Heart left ventricle (tissue), 16 donors: ENCODE measurements around the gene MEGF10. TPM values are rescaled to one million over a fixed set of nuclear protein-coding genes. Genes with fewer than 3 reads are reported as not detected.
A peak's percentile ranks its signal among the peaks of the same experiment; 100 is the strongest.

Experiments used
- ATAC-seq, 4 donors: fragments of 200-7000 bp; cut with Tn5 transposase; one replicate each; pipeline ENCODE4 v1.9.1; 2020 to 2022; ENCODE audit warnings: moderate library complexity in 4 of 4, mild to moderate bottlenecking in 3 of 4, moderate number of reproducible peaks in 1 of 4
- DNase-seq, 5 donors: peaks; one replicate each; pipeline ENCODE4 v3.0.0-alpha.2; 2020
- H3K27ac ChIP-seq, 12 donors: fragments of 200-600 bp; sonication (generic) in 4 of 12; one replicate each; pipeline versions ENCODE4 v1.5.0 to v1.8.0; 2016 to 2022; ENCODE audit warnings: mild to moderate bottlenecking in 2 of 12
- H3K27me3 ChIP-seq, 9 donors: fragments of 200-600 bp; sonication (generic) in 2 of 9; one replicate each; pipeline versions ENCODE4 v1.5.1 to v1.8.0; 2016 to 2022; ENCODE audit warnings: mild to moderate bottlenecking in 3 of 9
- H3K36me3 ChIP-seq, 9 donors: fragments of 200-600 bp; sonication (generic) in 2 of 9; one replicate each; pipeline versions ENCODE4 v1.5.0 to v1.8.0; 2018 to 2022; ENCODE audit warnings: mild to moderate bottlenecking in 2 of 9
- H3K4me1 ChIP-seq, 12 donors: fragments of 200-600 bp; sonication (generic) in 4 of 12; one replicate each; pipeline versions ENCODE4 v1.5.0 to v1.8.0; 2016 to 2022; ENCODE audit warnings: mild to moderate bottlenecking in 3 of 12
- H3K4me3 ChIP-seq, 12 donors: fragments of 200-600 bp; sonication (generic) in 4 of 12; one replicate each; pipeline versions ENCODE4 v1.5.0 to v1.8.0; 2017 to 2022; ENCODE audit warnings: mild to moderate bottlenecking in 9 of 12, moderate library complexity in 4 of 12
- H3K9me3 ChIP-seq, 12 donors: fragments of 200-600 bp; sonication (generic) in 4 of 12; one replicate each; pipeline versions ENCODE4 v1.5.0 to v1.8.0; 2016 to 2022; ENCODE audit warnings: mild to moderate bottlenecking in 1 of 12
- POLR2A ChIP-seq, 2 donors: fragments of 450-650 bp; IDR thresholded peaks; one replicate each; pipeline ENCODE4 v1.6.1; 2017; ENCODE audit warnings: antibody characterized with exemption in 2 of 2, mild to moderate bottlenecking in 2 of 2, moderate library complexity in 2 of 2
- WGBS, 4 donors: extraction: QIAGEN DNeasy Blood & Tissue Kit in 2 of 4; methylation state at CpG; one replicate each; pipeline versions ENCODE4 v1.1.5 to v1.1.7; 2013 to 2018; 5-methylcytosine and 5-hydroxymethylcytosine counted together
- intact Hi-C, 10 donors: fragments of 100-400 bp; cut with DNase I; formaldehyde crosslinking; loops; one replicate each; pipeline versions ENCODE4 v1.11.1 to v1.14.2; 2022
- polyA plus RNA-seq, 2 donors: library from polyadenylated mRNA; stranded (reverse); fragments of 200-250 nt; gene quantifications; one replicate each; pipeline ENCODE4 v1.2.3, GENCODE V29; 2013
- total RNA-seq, 9 donors: library from RNA; depleted of rRNA in 2 of 9; stranded (reverse); fragments of >200 nt in 2 of 9; fragmentation: NEBNext Ultra II Directional in 3 of 9; extraction: Animal tissue kit (Norgen Biotek cat#: 25700) in 3 of 9; gene quantifications; one replicate each; pipeline versions ENCODE4 v1.1.0 to v1.2.4, GENCODE V29; 2016 to 2023
- TF ChIP-seq, protein P1 (sequence below), 12 donors: fragments of 200-600 bp; sonication (generic) in 4 of 12; IDR thresholded peaks; one replicate each; pipeline versions ENCODE4 v1.5.0 to v1.8.0; 2018 to 2022; ENCODE audit warnings: antibody characterized with exemption in 12 of 12, mild to moderate bottlenecking in 5 of 12
- donor health status: ischemic (EF 13 %, LVEDD 7.1; RV severe dilation, severe dysfunction).
- donor health status: healthy with polysubstance abuse.
- donor health status: DM: no; HTN: yes; CAD: no.
- donor health status: DM: no; HTN: no; CAD: no.
- donor health status: ischemic (EF 25% LVEDD 6.9; RV normal size, moderate dysfunction).
- donor health status: ischemic (EF 25% LVEDD 5.7; RV mildly dilated, moderate dysfunction).
- donor health status: healthy.
- donor health status: DM: yes; HTN: yes; CAD: no.
- donor health status: ischemic (EF 35%, LVEDD 5.7; RV mildly dilated, moderate dysfunction).
- donor health status: nonischemic (EF 11% LVEDD 7.7; RV severe dilation, severe dysfunction).
- donor health status: DM: yes; HTN: yes; CAD: no.
- donor health status: PGD.
- donor health status: ischemic (EF 29% LVEDD 5.4; RV normal size, mild dysfunction).
- donor health status: nonischemic (EF 23%, LVEDD 6.1; RV moderate dilation, normal function).

Gene MEGF10
- total and polyA plus RNA-seq, 11 donors: 0.04 to 1.3 (median 0.32) TPM

DNA sequence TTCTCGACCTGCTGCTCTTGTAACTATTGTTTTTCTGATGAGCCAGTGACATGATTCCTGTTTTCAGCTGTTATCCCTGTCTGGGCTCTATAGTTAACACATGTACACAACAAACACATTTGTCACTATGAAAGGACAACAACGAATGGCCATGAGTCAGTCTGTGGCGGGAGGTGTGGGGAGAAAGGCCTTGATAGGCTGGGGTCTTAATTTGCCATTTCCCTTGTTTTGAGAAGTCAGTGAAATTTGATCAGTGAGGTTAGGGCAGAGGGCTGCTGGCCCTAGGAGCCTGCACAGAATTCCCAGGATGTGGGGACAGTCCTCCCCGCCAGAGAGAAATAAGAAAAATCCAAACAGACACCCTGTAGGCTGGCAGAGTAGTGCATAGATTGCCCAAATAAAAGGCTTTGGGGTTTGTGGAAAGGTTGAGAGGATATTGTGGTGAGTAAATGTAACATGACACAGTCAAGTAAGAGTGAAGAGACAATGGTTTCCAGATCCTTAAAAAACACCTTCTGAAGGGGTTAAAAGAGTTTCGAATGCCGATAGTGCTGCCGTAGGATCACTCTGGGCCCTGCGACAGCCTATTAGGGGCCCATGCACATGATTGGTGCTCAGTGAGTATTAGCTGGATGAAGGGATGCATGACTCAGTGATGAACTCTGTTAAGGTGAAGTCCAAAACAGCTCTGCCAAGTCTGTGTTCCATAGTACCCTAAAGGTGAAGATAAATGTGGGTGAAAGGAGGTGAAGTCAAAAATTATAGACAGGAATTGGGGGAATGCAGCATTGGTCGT, 115.9 kb downstream of the MEGF10 start:
- intact Hi-C loops: no loop called here
- ATAC-seq: no peak

DNA sequence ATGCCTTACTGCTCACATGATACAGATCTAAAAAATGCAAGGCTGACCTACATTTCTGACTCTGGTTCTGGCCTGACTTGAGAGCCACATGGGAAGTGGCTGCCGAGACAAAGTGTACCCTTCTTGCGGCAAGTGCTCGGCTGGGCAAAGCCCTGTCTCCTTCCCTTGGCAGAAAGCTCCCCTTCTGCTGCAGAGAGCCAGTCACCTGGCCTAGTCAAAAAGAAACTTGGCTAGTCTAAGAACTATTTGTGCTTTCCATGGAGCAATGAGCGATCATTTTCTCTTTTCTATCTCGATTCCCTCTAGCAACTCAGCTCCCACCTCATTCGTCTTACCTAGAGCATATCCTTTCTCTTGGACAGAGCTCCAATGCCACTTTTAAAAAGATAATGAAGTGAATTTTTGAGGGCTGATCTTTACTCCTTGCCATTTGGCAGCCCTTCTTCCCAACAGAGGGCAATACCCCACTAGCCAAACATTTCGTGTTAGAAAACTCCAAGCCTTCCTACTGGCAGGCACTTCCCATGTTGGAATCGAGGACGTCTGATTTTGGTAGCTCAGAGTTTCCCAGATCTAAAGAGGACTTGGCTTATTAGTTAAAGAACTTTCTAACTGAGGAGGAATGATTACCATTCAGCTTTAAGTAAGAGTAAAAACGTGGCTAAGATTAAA, 118.8 kb downstream of the MEGF10 start:
- H3K27ac ChIP-seq: no peak overlapping the region
- peaks cover 0 to 14% (median 0%) of the 10 kb centered on the region in 12 donors for H3K4me1 ChIP-seq
- no peak overlapping the region for H3K4me3 ChIP-seq
- ATAC-seq: peak; percentile 45 to 77 (median 62)
- 56 to 85% (median 61%) methylated on average over 10 of the region's 10 CpGs for WGBS, 4 donors
- intact Hi-C loops: no loop called here
- no peak for DNase-seq
- no peaks in the 10 kb centered on the region for H3K9me3 ChIP-seq
- H3K36me3 ChIP-seq: no peaks in the 10 kb centered on the region
- no peaks in the 10 kb centered on the region for H3K27me3 ChIP-seq
- TF ChIP-seq, protein P1, sequence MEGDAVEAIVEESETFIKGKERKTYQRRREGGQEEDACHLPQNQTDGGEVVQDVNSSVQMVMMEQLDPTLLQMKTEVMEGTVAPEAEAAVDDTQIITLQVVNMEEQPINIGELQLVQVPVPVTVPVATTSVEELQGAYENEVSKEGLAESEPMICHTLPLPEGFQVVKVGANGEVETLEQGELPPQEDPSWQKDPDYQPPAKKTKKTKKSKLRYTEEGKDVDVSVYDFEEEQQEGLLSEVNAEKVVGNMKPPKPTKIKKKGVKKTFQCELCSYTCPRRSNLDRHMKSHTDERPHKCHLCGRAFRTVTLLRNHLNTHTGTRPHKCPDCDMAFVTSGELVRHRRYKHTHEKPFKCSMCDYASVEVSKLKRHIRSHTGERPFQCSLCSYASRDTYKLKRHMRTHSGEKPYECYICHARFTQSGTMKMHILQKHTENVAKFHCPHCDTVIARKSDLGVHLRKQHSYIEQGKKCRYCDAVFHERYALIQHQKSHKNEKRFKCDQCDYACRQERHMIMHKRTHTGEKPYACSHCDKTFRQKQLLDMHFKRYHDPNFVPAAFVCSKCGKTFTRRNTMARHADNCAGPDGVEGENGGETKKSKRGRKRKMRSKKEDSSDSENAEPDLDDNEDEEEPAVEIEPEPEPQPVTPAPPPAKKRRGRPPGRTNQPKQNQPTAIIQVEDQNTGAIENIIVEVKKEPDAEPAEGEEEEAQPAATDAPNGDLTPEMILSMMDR (IDR thresholded peaks at IDR 0.05): no peak
- TF ChIP-seq POLR2A (IDR thresholded peaks at IDR 0.05): no peak

More for the DNA sequence above, 115.9 kb downstream of the MEGF10 start:
- Histone ChIP-seq H3K4me1 (peaks cover 0 to 14% (median 0%) of the 10 kb centered on the region in 12 donors), H3K36me3 (no peaks in the 10 kb centered on the region), H3K9me3 (no peaks in the 10 kb centered on the region), H3K4me3 (no peak overlapping the region), H3K27ac (no peak overlapping the region), H3K27me3 (no peaks in the 10 kb centered on the region)
- TF ChIP-seq, protein P1 (IDR thresholded peaks at IDR 0.05): no peak
- no peak for TF ChIP-seq POLR2A (IDR thresholded peaks at IDR 0.05)
- 58 to 73% (median 65%) methylated on average over 9 of the region's 9 CpGs for WGBS, 4 donors
- no peak for DNase-seq

- TF ChIP-seq, protein P1 (IDR thresholded peaks at IDR 0.05): no peak
- no peak for TF ChIP-seq POLR2A (IDR thresholded peaks at IDR 0.05)
- 72 to 79% (median 76%) methylated on average over 15 of the region's 15 CpGs for WGBS, 4 donors
- Histone ChIP-seq H3K27me3 (no peaks in the 10 kb centered on the region), H3K36me3 (no peaks in the 10 kb centered on the region), H3K9me3 (no peaks in the 10 kb centered on the region), H3K27ac (no peak overlapping the region), H3K4me3 (peak overlapping the region in 2 of 12 donors; percentile 3 to 24), H3K4me1 (peaks cover 0 to 14% (median 0%) of the 10 kb centered on the region in 12 donors)
- DNase-seq: no peak
- intact Hi-C loops: no loop called here
- no peak for ATAC-seq
These were observed 119.5 kb downstream of the MEGF10 start for GRCh38 chr5:127409921-127410675.

DNA sequence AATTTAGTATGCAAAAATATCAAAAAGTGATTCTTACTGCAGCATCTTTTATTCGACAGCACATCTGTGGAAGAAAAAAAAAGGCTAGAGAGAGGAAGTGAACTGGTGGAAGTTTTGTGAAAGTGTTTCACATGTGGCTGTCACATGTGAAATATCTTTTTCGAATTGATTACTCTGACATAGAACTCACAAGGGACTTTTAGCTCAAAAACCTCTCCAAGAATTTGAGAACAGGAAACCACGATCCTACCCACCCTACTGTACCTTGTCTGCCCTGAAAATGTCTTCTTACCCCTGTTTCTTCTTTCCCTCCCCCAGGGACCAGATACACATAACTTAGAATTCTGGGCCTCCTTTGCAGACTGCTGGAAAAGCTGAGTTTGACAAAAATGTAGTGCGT, 120.4 kb downstream of the MEGF10 start:
- Histone ChIP-seq H3K9me3 (no peaks in the 10 kb centered on the region), H3K27ac (no peak overlapping the region), H3K36me3 (no peaks in the 10 kb centered on the region), H3K4me3 (no peak overlapping the region), H3K27me3 (no peaks in the 10 kb centered on the region), H3K4me1 (peaks cover 0 to 14% (median 0%) of the 10 kb centered on the region in 12 donors)
- intact Hi-C loops: no loop called here
- 56 to 68% (median 60%) methylated on average over 4 of the region's 4 CpGs for WGBS, 4 donors
- TF ChIP-seq, protein P1 (IDR thresholded peaks at IDR 0.05): no peak
- no peak for TF ChIP-seq POLR2A (IDR thresholded peaks at IDR 0.05)
- DNase-seq (no peak), ATAC-seq (no peak)
